ENCODE measurements around the gene NRCAM. TPM values are rescaled to one million over a fixed set of nuclear protein-coding genes. Genes with fewer than 3 reads are reported as not detected.

The NRCAM gene
- total RNA-seq, 1 experiment from 2014 or later: 45.7 TPM

DNA sequence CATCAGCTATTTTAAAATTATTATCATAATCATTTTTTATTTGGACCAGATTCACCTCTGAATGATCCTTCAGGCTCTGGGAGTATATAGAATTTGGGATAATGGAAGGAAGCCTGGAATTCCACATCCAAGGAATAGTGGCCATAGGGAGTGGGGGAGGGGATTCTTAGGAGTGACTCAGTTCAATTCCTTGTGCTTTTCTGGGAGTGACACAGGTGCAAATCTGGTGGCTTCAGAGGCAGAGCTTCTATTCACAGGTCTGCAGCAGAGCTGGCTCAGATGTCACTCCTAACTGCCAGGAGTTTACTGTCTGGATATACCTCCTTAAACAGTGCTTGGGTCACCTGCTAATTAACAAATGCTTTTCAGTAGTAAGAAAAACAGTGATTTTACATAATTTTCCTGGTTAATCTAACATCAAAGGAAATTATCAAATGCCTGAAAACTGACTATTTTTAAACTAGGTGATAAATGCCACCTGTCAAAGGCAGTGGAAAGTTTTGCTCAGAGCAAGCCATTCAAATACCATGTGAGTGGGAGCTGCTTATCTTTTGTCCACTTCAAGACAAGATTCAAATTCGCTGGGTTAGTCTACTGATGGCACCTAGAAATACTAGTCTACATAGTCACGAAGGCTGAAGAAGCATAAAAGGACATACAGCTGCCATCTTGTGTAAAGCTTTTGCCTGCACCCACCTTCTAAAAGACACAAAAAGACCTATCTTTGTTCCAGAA lies 219.4 kb downstream of the NRCAM start:
- H3K27ac ChIP-seq (ENCODE audit: low read depth, low read length, poor library complexity, severe bottlenecking): no peak overlapping the region
- DNase-seq (ENCODE audit: low spot score): no peak
- ChIA-PET CTCF (no interaction called here), POLR2A (ENCODE audit: low non-redundant PET) (no interaction called here)
- H3K4me1 ChIP-seq (ENCODE audit: insufficient read depth, low read length, poor library complexity, severe bottlenecking): peaks cover 61% of the 10 kb centered on the region
- no TSS peak for BruUV-seq (replicated peaks)
- no peaks in the 10 kb centered on the region for H3K27me3 ChIP-seq (replicated peaks; ENCODE audit: insufficient read depth, low read depth, low read length, poor library complexity)
- no peaks in the 10 kb centered on the region for H3K9me3 ChIP-seq (ENCODE audit: low read depth, low read length, poor library complexity, severe bottlenecking)
- no peak overlapping the region for H3K4me3 ChIP-seq (ENCODE audit: low read depth, low read length, poor library complexity, severe bottlenecking)
- TF ChIP-seq EZH2 (IDR thresholded peaks at IDR 0.05; ENCODE audit: borderline replicate concordance, low read depth, low read length, poor library complexity, severe bottlenecking): no peak
- TF ChIP-seq, protein P1, sequence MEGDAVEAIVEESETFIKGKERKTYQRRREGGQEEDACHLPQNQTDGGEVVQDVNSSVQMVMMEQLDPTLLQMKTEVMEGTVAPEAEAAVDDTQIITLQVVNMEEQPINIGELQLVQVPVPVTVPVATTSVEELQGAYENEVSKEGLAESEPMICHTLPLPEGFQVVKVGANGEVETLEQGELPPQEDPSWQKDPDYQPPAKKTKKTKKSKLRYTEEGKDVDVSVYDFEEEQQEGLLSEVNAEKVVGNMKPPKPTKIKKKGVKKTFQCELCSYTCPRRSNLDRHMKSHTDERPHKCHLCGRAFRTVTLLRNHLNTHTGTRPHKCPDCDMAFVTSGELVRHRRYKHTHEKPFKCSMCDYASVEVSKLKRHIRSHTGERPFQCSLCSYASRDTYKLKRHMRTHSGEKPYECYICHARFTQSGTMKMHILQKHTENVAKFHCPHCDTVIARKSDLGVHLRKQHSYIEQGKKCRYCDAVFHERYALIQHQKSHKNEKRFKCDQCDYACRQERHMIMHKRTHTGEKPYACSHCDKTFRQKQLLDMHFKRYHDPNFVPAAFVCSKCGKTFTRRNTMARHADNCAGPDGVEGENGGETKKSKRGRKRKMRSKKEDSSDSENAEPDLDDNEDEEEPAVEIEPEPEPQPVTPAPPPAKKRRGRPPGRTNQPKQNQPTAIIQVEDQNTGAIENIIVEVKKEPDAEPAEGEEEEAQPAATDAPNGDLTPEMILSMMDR (conservative IDR thresholded peaks at IDR 0.05; ENCODE audit: low read depth, low read length): no peak
- no peaks in the 10 kb centered on the region for H3K36me3 ChIP-seq (ENCODE audit: insufficient read depth, low read length, poor library complexity, severe bottlenecking)
- intact Hi-C loops (cut with micrococcal nuclease; ENCODE audit: unreplicated experiment): no loop called here

DNA sequence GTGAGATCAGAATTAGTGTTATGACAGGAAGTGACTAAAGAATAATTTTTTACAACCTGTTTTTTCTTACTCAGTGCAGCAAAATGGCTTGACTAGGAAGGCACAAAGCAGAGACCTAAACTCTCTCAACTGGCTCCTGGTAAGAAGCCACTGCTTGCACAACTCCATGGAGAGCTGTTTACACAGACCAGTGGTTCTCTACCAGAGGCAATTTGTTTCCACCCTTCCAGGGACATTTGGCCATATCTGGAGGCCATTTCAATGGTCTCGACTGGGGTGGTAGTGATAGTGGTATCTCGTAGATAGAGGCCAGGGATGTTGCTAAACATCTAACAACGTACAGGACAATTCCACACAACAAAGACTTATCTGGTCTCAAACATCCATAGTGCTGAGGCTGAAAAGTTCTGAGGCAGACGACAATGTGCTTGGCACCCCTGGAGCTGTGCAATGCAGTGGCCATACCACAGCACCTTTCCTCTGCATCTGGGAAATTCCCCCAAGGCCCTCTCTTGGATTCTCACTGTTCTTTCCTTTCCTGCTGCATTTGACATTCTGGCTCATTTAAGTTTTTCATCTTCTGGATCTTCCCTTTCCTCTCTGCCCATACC lies 220.7 kb downstream of the NRCAM start:
- peak; percentile 43 for DNase-seq (ENCODE audit: low spot score)
- Histone ChIP-seq H3K4me1 (ENCODE audit: insufficient read depth, low read length, poor library complexity, severe bottlenecking) (peaks cover 54% of the 10 kb centered on the region), H3K36me3 (ENCODE audit: insufficient read depth, low read length, poor library complexity, severe bottlenecking) (no peaks in the 10 kb centered on the region), H3K27ac (ENCODE audit: low read depth, low read length, poor library complexity, severe bottlenecking) (peak overlapping the region; percentile 31), H3K27me3 (replicated peaks; ENCODE audit: insufficient read depth, low read depth, low read length, poor library complexity) (no peaks in the 10 kb centered on the region), H3K9me3 (ENCODE audit: low read depth, low read length, poor library complexity, severe bottlenecking) (no peaks in the 10 kb centered on the region), H3K4me3 (ENCODE audit: low read depth, low read length, poor library complexity, severe bottlenecking) (no peak overlapping the region)
- intact Hi-C loops (cut with micrococcal nuclease; ENCODE audit: unreplicated experiment): no loop called here
- no TSS peak for BruUV-seq (replicated peaks)
- TF ChIP-seq, protein P1 (conservative IDR thresholded peaks at IDR 0.05; ENCODE audit: low read depth, low read length): no peak
- no peak for TF ChIP-seq EZH2 (IDR thresholded peaks at IDR 0.05; ENCODE audit: borderline replicate concordance, low read depth, low read length, poor library complexity, severe bottlenecking)
- CTCF ChIA-PET: no interaction called here
- POLR2A ChIA-PET (ENCODE audit: low non-redundant PET): no interaction called here

DNA sequence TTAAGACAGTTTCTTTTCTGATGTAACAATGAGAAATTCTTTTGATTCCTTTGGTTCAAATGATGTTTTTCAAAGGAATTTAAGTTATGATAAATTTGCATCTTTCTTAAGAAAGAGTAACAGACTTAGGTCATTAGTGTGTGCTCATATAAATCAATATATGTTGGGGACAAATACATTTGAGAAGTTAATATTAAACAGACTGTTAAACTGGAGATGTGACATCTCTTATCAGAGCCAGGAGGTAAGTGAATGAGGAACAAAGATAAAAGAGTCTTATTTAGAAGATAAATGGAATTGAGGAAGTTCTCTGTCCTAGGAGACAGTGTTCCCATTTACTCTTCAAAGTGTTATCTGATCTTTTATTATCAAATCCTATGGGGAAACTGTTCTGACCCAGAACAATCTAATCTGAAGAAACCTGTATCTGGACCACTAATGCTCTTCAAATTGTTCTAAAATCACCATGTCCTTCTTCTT lies 221.2 kb downstream of the NRCAM start:
- DNase-seq (ENCODE audit: low spot score): no peak
- POLR2A ChIA-PET (ENCODE audit: low non-redundant PET): no interaction called here
- intact Hi-C loops (cut with micrococcal nuclease; ENCODE audit: unreplicated experiment): no loop called here
- no peaks in the 10 kb centered on the region for H3K9me3 ChIP-seq (ENCODE audit: low read depth, low read length, poor library complexity, severe bottlenecking)
- TF ChIP-seq, protein P1 (conservative IDR thresholded peaks at IDR 0.05; ENCODE audit: low read depth, low read length): no peak
- no peak for TF ChIP-seq EZH2 (IDR thresholded peaks at IDR 0.05; ENCODE audit: borderline replicate concordance, low read depth, low read length, poor library complexity, severe bottlenecking)
- no peaks in the 10 kb centered on the region for H3K27me3 ChIP-seq (replicated peaks; ENCODE audit: insufficient read depth, low read depth, low read length, poor library complexity)
- H3K4me3 ChIP-seq (ENCODE audit: low read depth, low read length, poor library complexity, severe bottlenecking): no peak overlapping the region
- CTCF ChIA-PET: no interaction called here
- BruUV-seq (replicated peaks): no TSS peak
- no peaks in the 10 kb centered on the region for H3K36me3 ChIP-seq (ENCODE audit: insufficient read depth, low read length, poor library complexity, severe bottlenecking)
- peaks cover 49% of the 10 kb centered on the region for H3K4me1 ChIP-seq (ENCODE audit: insufficient read depth, low read length, poor library complexity, severe bottlenecking)
- H3K27ac ChIP-seq (ENCODE audit: low read depth, low read length, poor library complexity, severe bottlenecking): peak overlapping the region; percentile 31

Measured in A673 (cell line).